Measurements from ENCODE around the gene PRSS21. TPM values are rescaled to one million over a fixed set of nuclear protein-coding genes. Genes with fewer than 3 reads are reported as not detected.

PRSS21 gene
- total and polyA plus RNA-seq, 2 donors from 2014 or later, result 0.54 TPM; not detected in 1

GRCh38 chr16:2839650-2840450 is 22.8 kb downstream of the PRSS21 start:
- intact Hi-C loops (cut with DNase I), result no loop called here
- TF ChIP-seq CTCF (IDR thresholded peaks at IDR 0.05; ENCODE audit: borderline replicate concordance, extremely low read depth, insufficient read depth), result no peak

DNA sequence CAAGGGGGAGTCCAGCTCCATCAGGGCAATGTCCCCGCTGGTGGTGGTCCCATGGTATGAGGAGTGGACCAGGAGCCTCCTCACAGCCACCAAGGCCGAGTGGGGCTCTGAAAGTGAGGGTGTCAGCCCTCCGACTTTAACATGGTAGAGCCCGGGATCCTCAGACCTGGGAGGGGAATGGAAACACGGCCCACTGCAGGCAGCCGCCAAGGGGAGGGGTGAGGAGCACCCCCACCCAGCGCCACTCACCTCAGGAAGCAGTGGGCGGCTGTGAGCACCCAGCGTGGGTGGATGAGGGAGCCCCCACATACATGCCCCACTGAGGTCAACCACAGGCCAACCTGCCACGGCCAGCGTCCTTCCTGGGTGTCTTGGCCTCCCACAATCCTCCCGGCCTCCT is 23.9 kb downstream of the PRSS21 start:
- H3K36me3 ChIP-seq (ENCODE audit: control insufficient read depth in 2 of 3, insufficient read depth in 3 of 3, low read length in 3 of 3), result no peaks in the 10 kb centered on the region
- H3K4me3 ChIP-seq (ENCODE audit: low read length in 3 of 3), result no peak overlapping the region
- DNase-seq (peak in 1 of 5 donors; percentile 61), FAIRE-seq (no peak)
- H3K27ac ChIP-seq (ENCODE audit: low read depth in 2 of 2, low read length in 2 of 2), result no peak overlapping the region
- intact Hi-C loops (cut with DNase I), result no loop called here
- H3K4me1 ChIP-seq (ENCODE audit: control insufficient read depth in 2 of 3, insufficient read depth in 2 of 3, low read depth in 1 of 3, low read length in 3 of 3), result peaks cover 0 to 4% (median 0%) of the 10 kb centered on the region in 3 donors
- no peaks in the 10 kb centered on the region for H3K9me3 ChIP-seq (ENCODE audit: control insufficient read depth in 2 of 3, insufficient read depth in 1 of 3, low read length in 3 of 3)
- TF ChIP-seq CTCF (IDR thresholded peaks at IDR 0.05; ENCODE audit: borderline replicate concordance, extremely low read depth, insufficient read depth), result no peak
- no peak overlapping the region for H3K9ac ChIP-seq (ENCODE audit: low read length in 3 of 3)
- H3K27me3 ChIP-seq (ENCODE audit: control insufficient read depth, insufficient read depth, low read length), result no peaks in the 10 kb centered on the region

More at GRCh38 chr16:2839650-2840450, 22.8 kb downstream of the PRSS21 start:
- Histone ChIP-seq H3K36me3 (ENCODE audit: control insufficient read depth in 2 of 3, insufficient read depth in 3 of 3, low read length in 3 of 3) (no peaks in the 10 kb centered on the region), H3K9ac (ENCODE audit: low read length in 3 of 3) (no peak overlapping the region), H3K27ac (ENCODE audit: low read depth in 2 of 2, low read length in 2 of 2) (no peak overlapping the region), H3K4me1 (ENCODE audit: control insufficient read depth in 2 of 3, insufficient read depth in 2 of 3, low read depth in 1 of 3, low read length in 3 of 3) (peaks cover 0 to 4% (median 0%) of the 10 kb centered on the region in 3 donors), H3K27me3 (ENCODE audit: control insufficient read depth, insufficient read depth, low read length) (no peaks in the 10 kb centered on the region), H3K9me3 (ENCODE audit: control insufficient read depth in 2 of 3, insufficient read depth in 1 of 3, low read length in 3 of 3) (no peaks in the 10 kb centered on the region), H3K4me3 (ENCODE audit: low read length in 3 of 3) (no peak overlapping the region)
- DNase-seq (peak in 1 of 5 donors; percentile 66), FAIRE-seq (no peak)

DNA sequence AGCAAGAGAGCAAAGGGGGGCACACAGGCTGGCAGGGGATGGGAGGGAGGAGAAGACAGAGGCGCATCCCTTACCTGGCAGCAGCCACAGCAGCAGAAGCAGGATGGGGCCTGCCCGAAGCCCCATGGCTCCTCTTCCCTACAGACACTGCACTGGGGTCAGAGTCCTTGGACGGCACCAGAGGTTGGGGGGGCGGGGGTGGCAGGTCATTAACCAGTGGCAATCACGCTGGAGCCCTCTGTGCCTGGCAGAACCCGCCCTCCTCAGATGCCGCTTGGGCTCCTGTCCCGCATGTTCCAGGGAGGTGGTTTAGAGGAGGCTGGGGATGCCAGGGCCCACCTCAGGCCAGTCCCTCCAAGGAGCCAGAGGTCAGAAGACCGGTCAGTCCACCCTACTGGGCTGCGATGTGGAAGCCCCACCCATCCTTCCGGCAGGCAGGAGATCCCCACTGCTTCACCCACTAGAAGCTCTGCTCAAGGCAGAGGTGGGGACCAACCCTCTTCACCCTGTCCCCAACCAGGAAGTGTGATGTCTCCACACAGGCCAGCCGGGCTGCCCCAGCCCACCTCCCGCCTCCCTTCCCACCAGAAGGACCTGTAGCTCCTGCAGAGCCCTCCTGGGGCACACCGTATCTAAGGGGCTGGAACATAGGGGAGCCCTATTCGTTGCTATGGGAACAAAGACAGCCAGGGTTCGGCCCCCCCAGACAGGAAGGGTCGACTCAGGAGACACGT is 24.7 kb downstream of the PRSS21 start:
- FAIRE-seq (no peak), DNase-seq (peak in 1 of 5 donors; percentile 70)

More for the DNA sequence above, 24.7 kb downstream of the PRSS21 start:
- TF ChIP-seq CTCF (IDR thresholded peaks at IDR 0.05; ENCODE audit: borderline replicate concordance, extremely low read depth, insufficient read depth), result no peak
- Histone ChIP-seq H3K36me3 (ENCODE audit: control insufficient read depth in 2 of 3, insufficient read depth in 3 of 3, low read length in 3 of 3) (no peaks in the 10 kb centered on the region), H3K4me1 (ENCODE audit: control insufficient read depth in 2 of 3, insufficient read depth in 2 of 3, low read depth in 1 of 3, low read length in 3 of 3) (peaks cover 0 to 4% (median 0%) of the 10 kb centered on the region in 3 donors), H3K4me3 (ENCODE audit: low read length in 3 of 3) (no peak overlapping the region), H3K9ac (ENCODE audit: low read length in 3 of 3) (no peak overlapping the region), H3K27me3 (ENCODE audit: control insufficient read depth, insufficient read depth, low read length) (no peaks in the 10 kb centered on the region), H3K27ac (ENCODE audit: low read depth in 2 of 2, low read length in 2 of 2) (no peak overlapping the region), H3K9me3 (ENCODE audit: control insufficient read depth in 2 of 3, insufficient read depth in 1 of 3, low read length in 3 of 3) (no peaks in the 10 kb centered on the region)
- intact Hi-C loops (cut with DNase I), result no loop called here

All from kidney (tissue), 14 donors.